PC-9 (cell line): Measurements from ENCODE around the gene KMT5C.

Source experiments
- CTCF ChIP-seq: fragments of 200-600 bp; sonication (generic); conservative IDR thresholded peaks from 2 replicates; pipeline ENCODE4 v1.6.1; 2017; ENCODE audit warnings: mixed run types, antibody characterized with exemption, mild to moderate bottlenecking, moderate library complexity
- EZH2 ChIP-seq: fragments of 200-600 bp; sonication (generic); IDR thresholded peaks from 2 replicates; pipeline ENCODE4 v1.8.0; 2017; ENCODE audit warnings: antibody characterized with exemption, low read depth

- no peak for TF ChIP-seq EZH2
- no peak for TF ChIP-seq CTCF
Observed at GRCh38 chr19:55319785-55320184, 19.9 kb upstream of the KMT5C start.
